GM18511 (cell line): ENCODE measurements around the gene FOXP1.

Source experiments
- ATAC-seq: cut with Tn5 transposase; IDR thresholded peaks from one replicate; pipeline ENCODE4 v1.9.1; 2021; ENCODE audit warnings: mild to moderate bottlenecking, moderate library complexity; ENCODE audit not compliant: unreplicated experiment

The FOXP1 gene

GRCh38 chr3:71228156-71228866, 355.2 kb downstream of the FOXP1 start:
- ATAC-seq: no peak

- peak; percentile 5 for ATAC-seq
Observed at GRCh38 chr3:71227270-71227661, 356.3 kb downstream of the FOXP1 start.

GRCh38 chr3:71226565-71227269, 356.8 kb downstream of the FOXP1 start:
- peak; percentile 89 for ATAC-seq

- ATAC-seq: peak; percentile 13
Observed at GRCh38 chr3:71225951-71226564, 357.5 kb downstream of the FOXP1 start.

GRCh38 chr3:71225002-71225684, 358.4 kb downstream of the FOXP1 start:
- ATAC-seq: no peak

GRCh38 chr3:71219744-71220638, 363.5 kb downstream of the FOXP1 start:
- peak; percentile 98 for ATAC-seq

- no peak for ATAC-seq
Observed at GRCh38 chr3:71218508-71218907, 365.0 kb downstream of the FOXP1 start.

- no peak for ATAC-seq
Observed at GRCh38 chr3:71217640-71218222, 365.8 kb downstream of the FOXP1 start.

GRCh38 chr3:71215351-71215750, 368.2 kb downstream of the FOXP1 start:
- ATAC-seq: no peak

GRCh38 chr3:71214797-71215196, 368.7 kb downstream of the FOXP1 start:
- ATAC-seq: no peak

GRCh38 chr3:71214016-71214415, 369.5 kb downstream of the FOXP1 start:
- no peak for ATAC-seq

- no peak for ATAC-seq
Observed at GRCh38 chr3:71211083-71211482, 372.4 kb downstream of the FOXP1 start.

GRCh38 chr3:71210257-71211007, 373.1 kb downstream of the FOXP1 start:
- no peak for ATAC-seq

GRCh38 chr3:71208211-71209095, 375.1 kb downstream of the FOXP1 start:
- ATAC-seq: no peak

- ATAC-seq: no peak
Observed at GRCh38 chr3:71207632-71208031, 375.9 kb downstream of the FOXP1 start.

GRCh38 chr3:71206305-71207165, 377.0 kb downstream of the FOXP1 start:
- no peak for ATAC-seq

GRCh38 chr3:71203727-71204488, 379.6 kb downstream of the FOXP1 start:
- ATAC-seq: no peak
